ENCODE measurements around the gene HMGA1. TPM values are rescaled to one million over a fixed set of nuclear protein-coding genes. Genes with fewer than 3 reads are reported as not detected.

The HMGA1 gene
- total RNA-seq, 1 donor from 2014 or later: 91.4 TPM

DNA sequence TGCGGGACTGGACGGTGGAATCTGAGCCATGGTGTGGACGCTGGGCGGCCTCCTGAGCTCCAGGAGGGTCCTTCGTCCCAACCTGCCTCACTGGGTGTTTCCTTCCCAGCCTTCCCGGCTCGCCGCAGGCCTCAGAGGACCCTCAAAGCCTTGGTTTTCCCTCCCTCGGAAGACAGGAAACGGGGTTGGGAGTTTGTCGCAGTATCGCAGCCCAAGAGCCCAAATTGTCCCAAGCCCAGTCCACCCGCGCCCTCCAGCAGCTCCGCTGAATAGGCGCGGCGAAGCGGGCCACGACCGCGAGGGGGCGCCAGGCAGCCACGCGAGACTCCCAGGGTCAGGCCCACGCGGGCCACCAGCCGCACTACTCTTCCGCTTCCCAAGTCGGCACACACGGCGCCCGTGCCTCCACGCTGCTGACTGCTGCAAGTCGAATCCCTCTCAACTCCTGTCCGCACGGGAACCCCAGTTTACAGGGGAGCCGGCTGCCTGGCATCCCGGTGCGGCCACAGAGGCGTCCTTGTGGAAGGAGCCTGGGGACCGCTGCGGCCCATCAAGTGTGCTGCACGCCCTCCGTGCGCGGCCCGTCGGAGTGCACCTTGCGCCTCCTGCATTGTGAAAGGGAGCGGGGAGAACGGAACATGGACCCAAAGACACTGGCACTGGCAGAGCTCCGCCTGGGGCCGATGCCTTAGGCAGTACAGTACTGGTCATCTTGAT lies 40.4 kb upstream of the HMGA1 start:
- no peak for FAIRE-seq
- DNase-seq (ENCODE audit: low read depth): peak; percentile 22
- H3K4me3 ChIP-seq (ENCODE audit: low read depth, low read length): peak overlapping the region; percentile 40
- H3K27me3 ChIP-seq (ENCODE audit: control insufficient read depth, insufficient read depth, low read length): peaks cover 2% of the 10 kb centered on the region
- TF ChIP-seq, protein P1, sequence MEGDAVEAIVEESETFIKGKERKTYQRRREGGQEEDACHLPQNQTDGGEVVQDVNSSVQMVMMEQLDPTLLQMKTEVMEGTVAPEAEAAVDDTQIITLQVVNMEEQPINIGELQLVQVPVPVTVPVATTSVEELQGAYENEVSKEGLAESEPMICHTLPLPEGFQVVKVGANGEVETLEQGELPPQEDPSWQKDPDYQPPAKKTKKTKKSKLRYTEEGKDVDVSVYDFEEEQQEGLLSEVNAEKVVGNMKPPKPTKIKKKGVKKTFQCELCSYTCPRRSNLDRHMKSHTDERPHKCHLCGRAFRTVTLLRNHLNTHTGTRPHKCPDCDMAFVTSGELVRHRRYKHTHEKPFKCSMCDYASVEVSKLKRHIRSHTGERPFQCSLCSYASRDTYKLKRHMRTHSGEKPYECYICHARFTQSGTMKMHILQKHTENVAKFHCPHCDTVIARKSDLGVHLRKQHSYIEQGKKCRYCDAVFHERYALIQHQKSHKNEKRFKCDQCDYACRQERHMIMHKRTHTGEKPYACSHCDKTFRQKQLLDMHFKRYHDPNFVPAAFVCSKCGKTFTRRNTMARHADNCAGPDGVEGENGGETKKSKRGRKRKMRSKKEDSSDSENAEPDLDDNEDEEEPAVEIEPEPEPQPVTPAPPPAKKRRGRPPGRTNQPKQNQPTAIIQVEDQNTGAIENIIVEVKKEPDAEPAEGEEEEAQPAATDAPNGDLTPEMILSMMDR (IDR thresholded peaks at IDR 0.05; ENCODE audit: insufficient read depth, low read length, severe bottlenecking): peak; percentile 98
- no peaks in the 10 kb centered on the region for H3K36me3 ChIP-seq (ENCODE audit: control insufficient read depth, insufficient read depth, low read length)

DNA sequence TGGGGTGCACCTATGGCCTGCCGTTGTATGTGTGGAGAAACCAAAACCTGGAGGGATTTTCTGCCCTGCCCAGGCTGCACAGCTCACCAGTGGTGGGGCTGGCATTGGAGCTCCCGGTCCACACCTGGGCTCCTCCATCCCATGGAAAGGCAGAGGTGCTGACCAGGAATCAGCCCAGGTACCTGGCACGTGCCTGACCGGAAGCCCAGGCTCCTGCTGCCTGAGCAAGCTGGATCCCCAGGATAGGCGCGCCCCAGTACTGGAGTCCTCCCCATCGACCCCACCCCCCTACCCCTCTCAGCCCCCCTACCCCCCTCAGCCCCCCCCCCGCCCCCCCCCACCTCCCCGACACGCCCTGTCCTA lies 39.9 kb upstream of the HMGA1 start:
- DNase-seq (ENCODE audit: low read depth) (no peak), FAIRE-seq (no peak)

DNA sequence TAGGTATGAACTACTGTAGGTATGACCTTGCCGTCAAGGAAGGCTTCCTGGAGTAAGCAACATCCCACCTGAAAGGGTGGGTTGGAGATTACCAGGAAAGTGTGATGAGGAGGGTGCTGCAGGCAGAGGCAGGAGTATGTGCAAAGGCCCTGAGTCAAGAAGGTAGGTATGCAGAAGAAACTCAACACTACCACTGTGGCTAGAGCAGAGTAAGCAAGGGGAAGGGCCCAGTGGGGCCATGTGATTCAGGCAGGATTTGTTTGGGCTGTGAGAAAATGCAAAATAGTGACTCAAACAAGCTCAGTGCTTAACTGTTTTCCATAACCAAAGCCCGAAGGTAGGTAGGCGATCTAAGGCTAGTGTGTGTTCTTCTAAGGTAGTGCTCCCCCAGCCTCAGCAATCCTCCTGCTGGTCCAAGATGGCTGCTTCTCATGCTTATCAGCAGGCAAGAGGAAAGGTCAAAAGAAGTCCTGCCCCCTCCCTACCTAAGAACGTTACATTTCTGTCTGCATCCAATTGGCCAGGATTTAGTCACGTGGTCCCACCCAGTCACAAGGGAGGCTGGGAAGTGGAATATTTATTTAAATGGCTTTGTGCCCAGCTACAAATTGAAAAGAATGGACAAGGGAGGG lies 36.2 kb upstream of the HMGA1 start:
- FAIRE-seq (no peak), DNase-seq (ENCODE audit: low read depth) (no peak)
- Histone ChIP-seq H3K36me3 (ENCODE audit: control insufficient read depth, insufficient read depth, low read length) (no peaks in the 10 kb centered on the region), H3K27me3 (ENCODE audit: control insufficient read depth, insufficient read depth, low read length) (peaks cover 2% of the 10 kb centered on the region), H3K4me3 (ENCODE audit: low read depth, low read length) (no peak overlapping the region)
- TF ChIP-seq, protein P1 (IDR thresholded peaks at IDR 0.05; ENCODE audit: insufficient read depth, low read length, severe bottlenecking): no peak

More for the DNA sequence above, 39.9 kb upstream of the HMGA1 start:
- TF ChIP-seq, protein P1 (IDR thresholded peaks at IDR 0.05; ENCODE audit: insufficient read depth, low read length, severe bottlenecking): no peak
- Histone ChIP-seq H3K4me3 (ENCODE audit: low read depth, low read length) (no peak overlapping the region), H3K27me3 (ENCODE audit: control insufficient read depth, insufficient read depth, low read length) (peaks cover 2% of the 10 kb centered on the region), H3K36me3 (ENCODE audit: control insufficient read depth, insufficient read depth, low read length) (no peaks in the 10 kb centered on the region)

DNA sequence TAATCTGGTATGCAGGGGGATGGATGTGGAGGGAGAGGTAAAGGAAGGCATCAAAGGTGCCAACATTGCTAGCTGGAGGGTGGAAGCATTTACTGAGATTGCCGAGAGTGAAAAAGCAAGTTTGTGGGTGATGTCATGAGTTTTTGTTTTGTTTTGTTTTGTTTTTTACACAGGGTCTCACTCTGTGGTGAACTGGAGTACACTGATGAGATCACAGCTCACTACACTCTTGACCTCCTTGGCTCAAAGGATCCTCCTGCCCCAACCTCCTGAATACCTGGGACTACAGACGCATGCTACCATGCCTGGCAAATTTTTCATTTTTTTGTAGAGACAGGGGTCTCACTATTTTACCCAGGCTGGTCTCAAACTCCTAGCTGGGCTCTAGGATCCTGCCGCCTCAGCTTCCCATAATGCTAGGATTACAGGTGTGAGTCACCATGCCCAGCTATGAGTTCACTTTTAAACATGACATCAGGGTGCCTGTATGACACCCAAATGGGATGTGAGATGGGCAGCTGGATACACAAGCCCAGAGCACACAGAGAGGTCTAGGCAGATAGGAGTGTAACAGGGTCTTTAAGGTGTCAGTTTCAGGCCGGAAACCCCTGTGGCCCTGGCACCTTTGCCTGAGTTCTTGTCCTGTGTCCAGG lies 35.1 kb upstream of the HMGA1 start:
- peak; percentile 56 for DNase-seq (ENCODE audit: low read depth)
- Histone ChIP-seq H3K27me3 (ENCODE audit: control insufficient read depth, insufficient read depth, low read length) (no peaks in the 10 kb centered on the region), H3K36me3 (ENCODE audit: control insufficient read depth, insufficient read depth, low read length) (no peaks in the 10 kb centered on the region), H3K4me3 (ENCODE audit: low read depth, low read length) (no peak overlapping the region)
- TF ChIP-seq, protein P1 (IDR thresholded peaks at IDR 0.05; ENCODE audit: insufficient read depth, low read length, severe bottlenecking): no peak
- FAIRE-seq: peak; percentile 94

DNA sequence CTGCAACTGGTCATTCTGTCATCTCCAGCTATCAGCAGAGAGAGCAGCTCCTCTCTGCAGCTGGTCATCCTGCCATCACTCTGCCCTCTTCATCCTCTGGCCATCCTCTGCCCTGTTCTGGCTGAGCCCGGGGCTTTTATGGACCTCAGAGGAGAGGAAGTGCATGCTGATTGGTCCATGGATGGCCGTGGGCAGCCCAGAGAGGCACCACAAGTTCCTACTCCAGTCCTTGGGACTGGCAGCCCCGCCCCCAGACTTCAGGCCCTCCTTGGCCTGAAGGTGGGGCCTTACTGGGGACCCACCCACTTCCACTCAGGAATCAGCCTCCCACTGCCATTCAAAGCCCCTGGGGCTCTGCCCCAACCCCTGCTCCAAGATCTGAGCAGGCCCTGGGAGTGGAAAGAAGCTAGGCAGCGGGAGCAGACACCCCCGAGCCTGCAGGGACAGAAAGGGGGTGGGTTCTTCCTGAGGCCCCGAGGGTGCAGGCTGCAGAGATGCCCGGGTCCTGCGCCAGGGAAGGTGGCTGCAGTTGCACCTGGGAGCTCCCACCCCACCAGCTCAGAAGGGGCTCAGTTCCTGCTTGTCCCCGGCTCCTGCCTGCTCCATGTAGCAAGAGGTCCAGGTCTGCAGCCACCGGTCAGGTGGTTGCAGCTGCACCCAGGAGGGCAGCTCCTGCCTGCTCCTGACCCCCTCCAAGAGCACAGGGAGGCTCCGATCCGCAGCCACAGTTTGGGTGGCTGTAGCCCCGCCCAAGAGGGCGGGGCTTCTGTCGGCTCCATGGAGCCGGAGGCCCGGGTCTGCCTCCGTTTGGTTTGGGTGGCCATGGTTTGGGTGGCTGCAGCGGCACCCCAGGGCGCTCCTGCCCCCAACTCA lies 34.1 kb upstream of the HMGA1 start:
- no peaks in the 10 kb centered on the region for H3K36me3 ChIP-seq (ENCODE audit: control insufficient read depth, insufficient read depth, low read length)
- H3K27me3 ChIP-seq (ENCODE audit: control insufficient read depth, insufficient read depth, low read length): no peaks in the 10 kb centered on the region
- H3K4me3 ChIP-seq (ENCODE audit: low read depth, low read length): no peak overlapping the region
- DNase-seq (ENCODE audit: low read depth): no peak
- TF ChIP-seq, protein P1 (IDR thresholded peaks at IDR 0.05; ENCODE audit: insufficient read depth, low read length, severe bottlenecking): no peak
- FAIRE-seq: no peak
